SJCRH30 (cell line): ENCODE results near the gene FAR2. TPM values are rescaled to one million over a fixed set of nuclear protein-coding genes. Genes with fewer than 3 reads are reported as not detected.

ENCODE experiments used
- DNase-seq, 2 experiments: peaks; one replicate each; pipeline ENCODE4 v3.0.0-alpha.2; 2015 to 2020
- H3K27ac ChIP-seq: fragments of 250-450 bp; sonication (Bioruptor Pico); 2 replicates; pipeline ENCODE4 v1.5.1; 2020; ENCODE audit warnings: mild to moderate bottlenecking, moderate library complexity
- H3K27me3 ChIP-seq: fragments of 250-450 bp; sonication (Bioruptor Pico); 2 replicates; pipeline ENCODE4 v1.5.1; 2020; ENCODE audit warnings: mild to moderate bottlenecking, moderate library complexity
- H3K36me3 ChIP-seq: fragments of 250-450 bp; sonication (Bioruptor Pico); 2 replicates; pipeline ENCODE4 v1.5.1; 2020; ENCODE audit warnings: mild to moderate bottlenecking, moderate library complexity
- H3K4me1 ChIP-seq: fragments of 250-450 bp; sonication (Bioruptor Pico); 2 replicates; pipeline ENCODE4 v1.5.1; 2020; ENCODE audit warnings: mild to moderate bottlenecking, moderate library complexity
- H3K4me3 ChIP-seq: fragments of 250-450 bp; sonication (Bioruptor Pico); 2 replicates; pipeline ENCODE4 v1.5.1; 2020; ENCODE audit warnings: mild to moderate bottlenecking, moderate library complexity
- H3K9me3 ChIP-seq: fragments of 250-450 bp; sonication (Bioruptor Pico); replicated peaks from 2 replicates; pipeline ENCODE4 v1.5.1; 2020; ENCODE audit warnings: mild to moderate bottlenecking, moderate library complexity
- total RNA-seq: library from RNA; depleted of rRNA; stranded (reverse); fragments of >200 nt; shearing (Covaris generic); gene quantifications from 2 replicates; pipeline ENCODE4 v1.2.3, GENCODE V29; 2014

Gene FAR2
- total RNA-seq, 1 experiment from 2014 or later = 19.1 TPM

DNA sequence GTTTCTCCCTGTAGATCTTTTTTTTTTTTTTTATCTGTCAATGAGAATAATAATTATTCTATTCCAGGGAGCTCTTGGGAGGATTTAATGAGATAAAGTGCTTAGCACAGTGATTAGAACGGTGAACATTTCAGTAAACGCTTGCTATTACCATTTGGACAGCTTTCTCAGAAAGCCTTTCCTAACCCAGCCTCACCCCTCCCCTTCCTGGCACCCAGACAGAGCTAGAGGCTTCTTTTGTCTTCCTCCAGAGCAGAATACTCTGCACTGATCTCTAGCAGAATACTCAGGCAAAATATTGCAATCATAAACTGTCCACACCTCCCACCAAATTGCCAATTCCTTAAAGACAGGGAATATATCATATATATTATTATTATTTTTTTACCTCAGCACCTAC lies 165.3 kb downstream of the FAR2 start:
- H3K27ac ChIP-seq = no peak overlapping the region
- H3K9me3 ChIP-seq = no peaks in the 10 kb centered on the region
- H3K36me3 ChIP-seq = no peaks in the 10 kb centered on the region

DNA sequence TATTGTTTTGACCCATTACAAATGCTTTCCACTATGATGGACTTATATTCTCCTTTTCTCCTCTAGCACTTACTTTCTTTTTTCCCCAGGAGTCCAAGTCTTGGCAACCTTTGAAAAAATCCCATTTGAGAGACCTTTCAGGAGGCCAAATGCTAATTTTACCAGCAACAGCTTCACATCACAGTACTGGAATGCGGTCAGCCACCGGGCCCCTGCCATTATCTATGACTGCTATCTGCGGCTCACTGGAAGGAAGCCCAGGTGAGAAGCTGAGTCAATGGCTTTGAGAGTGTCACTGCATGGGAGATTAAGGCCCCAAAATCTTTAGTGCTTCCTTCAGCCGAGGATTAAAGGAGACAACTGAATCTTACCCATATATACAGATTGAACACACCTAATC lies 167.7 kb downstream of the FAR2 start:
- DNase-seq = no peak
- Histone ChIP-seq H3K4me1 (peaks cover 7% of the 10 kb centered on the region; the same call in 1 of the 2 replicates), H3K27ac (no peak overlapping the region)

More for the DNA sequence above, 165.3 kb downstream of the FAR2 start:
- no peaks in the 10 kb centered on the region for H3K27me3 ChIP-seq
- DNase-seq = no peak
- H3K4me1 ChIP-seq = peaks cover 5% of the 10 kb centered on the region; the same call in 1 of the 2 replicates
- no peak overlapping the region for H3K4me3 ChIP-seq

DNA sequence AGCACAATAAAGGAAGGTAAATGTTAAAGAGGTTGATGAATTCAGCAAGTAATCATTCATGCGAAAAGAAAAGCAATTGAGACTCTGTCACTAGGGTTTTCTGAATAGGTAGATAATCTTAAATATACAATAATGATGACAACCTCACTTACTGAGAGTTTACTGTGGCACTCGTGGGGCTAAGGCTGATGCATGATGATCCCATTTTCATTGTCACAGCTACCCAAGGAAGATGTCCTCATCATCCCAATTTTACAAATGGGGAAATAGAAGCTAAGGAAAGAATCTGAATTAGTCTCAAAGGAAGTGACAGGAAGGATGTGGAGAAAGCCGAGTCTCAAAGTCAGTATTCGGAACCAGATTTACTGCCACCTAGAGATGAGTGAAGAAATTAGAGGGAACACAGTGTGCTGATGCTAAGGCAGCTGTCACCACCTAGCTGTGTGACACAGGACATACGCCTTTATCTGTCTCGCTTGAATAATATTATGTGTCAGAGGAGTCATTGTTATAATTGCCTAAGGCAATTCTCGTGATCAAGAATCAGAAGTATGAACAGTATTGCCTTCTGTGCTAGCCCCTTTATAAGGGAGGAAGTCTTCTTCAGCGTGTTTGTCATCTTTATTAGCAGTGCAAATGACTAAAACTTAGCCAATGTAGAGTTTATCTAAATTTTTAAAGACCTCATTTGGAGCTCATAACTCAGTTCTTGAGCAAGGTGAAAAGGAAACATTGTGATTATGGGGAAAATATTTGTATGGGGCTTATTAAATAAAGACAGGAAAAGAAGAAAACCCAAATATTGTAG lies 168.7 kb downstream of the FAR2 start:
- Histone ChIP-seq H3K9me3 (peaks cover under 1% of the 10 kb centered on the region; the same call in 1 of the 2 replicates), H3K36me3 (no peaks in the 10 kb centered on the region), H3K4me3 (no peak overlapping the region), H3K27me3 (no peaks in the 10 kb centered on the region), H3K4me1 (peaks cover 7% of the 10 kb centered on the region; the same call in 1 of the 2 replicates), H3K27ac (no peak overlapping the region)
- DNase-seq = peak; percentile 58 to 89

More for the DNA sequence above, 167.7 kb downstream of the FAR2 start:
- Histone ChIP-seq H3K36me3 (no peaks in the 10 kb centered on the region), H3K27me3 (no peaks in the 10 kb centered on the region), H3K9me3 (no peaks in the 10 kb centered on the region), H3K4me3 (no peak overlapping the region)

GRCh38 chr12:29320295-29321085 lies 171.4 kb downstream of the FAR2 start:
- Histone ChIP-seq H3K4me1 (peaks cover 7% of the 10 kb centered on the region; the same call in 1 of the 2 replicates), H3K4me3 (no peak overlapping the region), H3K27ac (no peak overlapping the region), H3K9me3 (peaks cover 6% of the 10 kb centered on the region; the same call in 1 of the 2 replicates), H3K27me3 (no peaks in the 10 kb centered on the region), H3K36me3 (no peaks in the 10 kb centered on the region)
- no peak for DNase-seq

DNA sequence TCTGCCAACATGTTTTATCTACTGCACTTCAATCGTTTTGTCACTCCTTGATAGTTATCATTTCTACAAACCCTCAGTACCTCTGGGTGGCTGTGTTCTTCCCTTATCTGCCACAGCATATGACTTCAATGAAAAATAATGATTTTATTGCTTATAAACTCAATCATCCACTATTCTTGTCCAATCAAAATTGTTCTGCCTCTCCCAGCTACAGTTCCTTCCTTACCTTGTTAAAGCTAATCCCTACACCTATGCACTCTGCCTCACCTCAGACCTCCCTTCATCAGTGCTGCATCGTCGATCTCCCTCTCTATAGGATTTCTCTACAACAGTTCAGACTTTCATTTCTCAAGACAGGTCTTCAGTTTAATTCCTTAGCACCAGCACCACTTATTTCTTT lies 173.1 kb downstream of the FAR2 start:
- H3K27ac ChIP-seq = no peak overlapping the region
- H3K9me3 ChIP-seq = peaks cover 6% of the 10 kb centered on the region; the same call in 1 of the 2 replicates
- no peaks in the 10 kb centered on the region for H3K36me3 ChIP-seq
- H3K27me3 ChIP-seq = no peaks in the 10 kb centered on the region
- peaks cover 4% of the 10 kb centered on the region; the same call in 1 of the 2 replicates for H3K4me1 ChIP-seq
- no peak overlapping the region for H3K4me3 ChIP-seq
- DNase-seq = no peak

DNA sequence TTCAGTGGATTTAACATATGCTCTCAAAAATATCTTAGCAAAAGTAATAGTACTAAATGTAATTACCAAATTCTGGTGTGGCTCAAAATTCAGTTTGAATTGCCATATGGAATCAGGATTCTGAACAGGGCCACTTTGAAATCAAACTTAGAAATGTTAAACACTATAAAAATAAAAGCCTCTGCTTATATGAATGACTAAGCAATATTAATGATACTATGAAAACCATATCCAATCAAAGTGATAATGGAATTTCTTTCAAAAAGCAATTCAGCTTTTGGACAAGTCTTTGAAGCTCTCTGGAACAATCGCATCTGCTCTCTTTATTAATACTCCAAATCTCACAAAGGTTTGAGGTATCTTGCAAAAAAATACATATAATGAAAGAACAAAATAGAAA lies 180.3 kb downstream of the FAR2 start:
- H3K4me3 ChIP-seq = no peak overlapping the region
- H3K27me3 ChIP-seq = no peaks in the 10 kb centered on the region
- DNase-seq = no peak
- H3K36me3 ChIP-seq = peaks cover 6% of the 10 kb centered on the region; the same call in 1 of the 2 replicates
- no peaks in the 10 kb centered on the region for H3K4me1 ChIP-seq
- no peaks in the 10 kb centered on the region for H3K9me3 ChIP-seq
- no peak overlapping the region for H3K27ac ChIP-seq

DNA sequence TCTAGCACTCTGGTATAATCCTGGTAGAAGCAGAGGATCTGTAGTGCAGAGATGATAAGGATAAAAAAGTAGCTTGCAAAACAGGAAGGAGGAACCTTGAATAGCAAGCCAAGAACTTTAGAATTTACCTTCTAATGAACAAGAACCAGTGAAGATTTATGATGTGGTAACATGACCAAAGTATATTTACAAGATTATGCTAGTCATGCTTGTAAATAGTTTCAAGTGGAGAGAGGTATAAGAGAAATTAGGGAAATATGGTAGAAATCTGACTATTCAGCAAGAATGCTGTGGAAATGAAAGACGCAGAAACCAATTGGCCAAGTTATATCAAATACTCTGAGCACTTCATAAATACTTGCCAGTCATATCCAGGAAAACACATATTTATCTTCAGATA lies 184.1 kb downstream of the FAR2 start:
- no peak for DNase-seq
- Histone ChIP-seq H3K4me3 (no peak overlapping the region), H3K4me1 (no peaks in the 10 kb centered on the region), H3K9me3 (no peaks in the 10 kb centered on the region), H3K27me3 (no peaks in the 10 kb centered on the region), H3K27ac (no peak overlapping the region), H3K36me3 (peaks cover 6% of the 10 kb centered on the region; the same call in 1 of the 2 replicates)

DNA sequence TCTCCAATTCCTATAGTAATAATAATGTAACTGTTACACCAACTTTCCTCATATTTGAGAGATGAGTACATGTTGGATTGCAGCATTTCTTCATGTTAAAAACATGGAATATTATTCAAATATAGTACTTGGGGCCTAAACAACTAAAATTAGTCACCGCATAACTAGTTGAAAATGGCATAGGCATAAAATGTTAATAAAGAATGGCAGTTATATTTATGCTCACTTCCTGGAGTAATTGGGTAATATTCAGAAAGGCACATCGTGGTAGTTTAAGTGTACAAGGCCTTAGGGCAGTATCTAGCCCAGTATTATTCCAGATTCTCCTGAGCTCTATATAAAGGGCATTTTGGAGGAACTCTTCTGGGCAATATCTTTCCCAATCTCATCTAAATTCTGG lies 185.9 kb downstream of the FAR2 start:
- H3K27ac ChIP-seq = no peak overlapping the region
- H3K4me3 ChIP-seq = no peak overlapping the region
- H3K4me1 ChIP-seq = no peaks in the 10 kb centered on the region
- H3K36me3 ChIP-seq = peaks cover 7% of the 10 kb centered on the region; the same call in 1 of the 2 replicates
- no peaks in the 10 kb centered on the region for H3K9me3 ChIP-seq
- no peak for DNase-seq
- H3K27me3 ChIP-seq = no peaks in the 10 kb centered on the region

- Histone ChIP-seq H3K36me3 (peaks cover 15% of the 10 kb centered on the region), H3K9me3 (no peaks in the 10 kb centered on the region), H3K27me3 (no peaks in the 10 kb centered on the region), H3K4me1 (no peaks in the 10 kb centered on the region), H3K27ac (no peak overlapping the region), H3K4me3 (no peak overlapping the region)
- no peak for DNase-seq
Measured at GRCh38 chr12:29337325-29337724, 188.2 kb downstream of the FAR2 start.

- no peak overlapping the region for H3K4me3 ChIP-seq
- H3K27ac ChIP-seq = no peak overlapping the region
- no peaks in the 10 kb centered on the region for H3K9me3 ChIP-seq
- H3K27me3 ChIP-seq = no peaks in the 10 kb centered on the region
- DNase-seq = no peak
- peaks cover 53% of the 10 kb centered on the region for H3K36me3 ChIP-seq
- no peaks in the 10 kb centered on the region for H3K4me1 ChIP-seq
Measured at GRCh38 chr12:29343022-29343799, 194.1 kb downstream of the FAR2 start.

DNA sequence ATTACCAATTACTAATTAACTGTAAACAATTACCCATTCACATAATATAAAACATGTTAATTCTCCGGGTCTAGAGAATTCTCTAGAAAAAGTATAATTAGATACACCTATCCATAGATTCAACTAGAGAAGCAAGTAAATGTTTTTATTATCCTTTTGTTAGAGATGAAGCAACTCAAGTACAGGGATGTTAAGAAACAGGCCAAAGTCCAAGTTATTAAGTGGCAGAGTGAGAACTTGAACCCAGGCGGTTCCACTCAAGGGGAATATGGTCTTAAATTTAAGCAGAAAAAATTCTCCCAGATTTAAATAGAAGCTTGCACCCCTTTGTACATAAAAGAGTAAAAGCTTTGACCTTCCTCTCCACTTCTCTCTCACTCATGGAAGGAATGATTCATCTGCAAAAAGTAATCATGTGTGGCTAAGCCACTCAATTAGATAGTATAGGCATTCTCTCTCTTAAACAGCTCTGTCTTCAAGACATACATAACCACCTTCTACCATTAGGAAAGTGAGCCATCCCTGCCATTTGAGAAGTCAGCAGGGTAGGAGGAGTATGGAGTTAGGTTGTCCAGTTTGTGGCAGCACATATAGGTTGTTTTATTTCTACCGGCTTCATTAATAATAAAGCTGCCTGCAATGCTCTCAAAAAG lies 197.8 kb downstream of the FAR2 start:
- DNase-seq = no peak
- Histone ChIP-seq H3K4me1 (peaks cover 9% of the 10 kb centered on the region), H3K9me3 (no peaks in the 10 kb centered on the region; the same call in 1 of the 2 replicates), H3K27me3 (no peaks in the 10 kb centered on the region), H3K4me3 (no peak overlapping the region), H3K36me3 (peaks cover 51% of the 10 kb centered on the region), H3K27ac (no peak overlapping the region)

- Histone ChIP-seq H3K36me3 (peaks cover 48% of the 10 kb centered on the region), H3K4me3 (no peak overlapping the region), H3K4me1 (peaks cover 9% of the 10 kb centered on the region), H3K27ac (no peak overlapping the region), H3K27me3 (no peaks in the 10 kb centered on the region), H3K9me3 (no peaks in the 10 kb centered on the region; the same call in 1 of the 2 replicates)
- DNase-seq = peak in 1 of 2 experiments; percentile 58
Measured at GRCh38 chr12:29350080-29350479, 201.0 kb downstream of the FAR2 start.

DNA sequence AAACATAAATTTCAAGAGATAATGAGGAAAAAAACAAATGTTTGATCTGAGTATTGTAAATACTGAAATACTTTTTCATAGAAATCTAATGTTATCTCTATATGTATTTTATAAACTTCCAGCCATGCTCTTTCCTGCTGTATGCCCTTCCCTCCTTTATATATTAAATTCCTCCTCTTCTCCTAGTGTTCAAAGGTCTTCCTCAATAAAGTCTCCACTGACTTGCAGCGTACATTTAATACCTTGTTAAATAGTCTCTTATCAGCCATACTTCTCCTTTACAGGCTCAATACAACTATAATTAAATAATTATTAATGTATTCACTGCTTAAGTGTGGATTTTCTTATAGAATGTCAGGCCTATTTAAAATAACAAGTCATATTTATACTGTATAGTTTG lies 205.9 kb downstream of the FAR2 start:
- no peak overlapping the region for H3K4me3 ChIP-seq
- DNase-seq = no peak
- peaks cover 46% of the 10 kb centered on the region for H3K36me3 ChIP-seq
- H3K27me3 ChIP-seq = no peaks in the 10 kb centered on the region
- peaks cover 5% of the 10 kb centered on the region for H3K4me1 ChIP-seq
- no peaks in the 10 kb centered on the region; the same call in 1 of the 2 replicates for H3K9me3 ChIP-seq
- H3K27ac ChIP-seq = no peak overlapping the region

- Histone ChIP-seq H3K4me3 (no peak overlapping the region), H3K27ac (no peak overlapping the region), H3K27me3 (no peaks in the 10 kb centered on the region), H3K36me3 (peaks cover 48% of the 10 kb centered on the region), H3K9me3 (no peaks in the 10 kb centered on the region), H3K4me1 (no peaks in the 10 kb centered on the region)
- no peak for DNase-seq
Measured at GRCh38 chr12:29365091-29365490, 216.0 kb downstream of the FAR2 start.
